SKM-1 treated with dmso at 0.1 percent for 144 hours (cell line): ENCODE measurements around the gene GIPC3.

ENCODE experiments used
- DNase-seq: peaks from one replicate; lab custom pipeline; 2025; ENCODE audit not compliant: unreplicated experiment; lab: John Stamatoyannopoulos, UW

GIPC3 gene, protein sequence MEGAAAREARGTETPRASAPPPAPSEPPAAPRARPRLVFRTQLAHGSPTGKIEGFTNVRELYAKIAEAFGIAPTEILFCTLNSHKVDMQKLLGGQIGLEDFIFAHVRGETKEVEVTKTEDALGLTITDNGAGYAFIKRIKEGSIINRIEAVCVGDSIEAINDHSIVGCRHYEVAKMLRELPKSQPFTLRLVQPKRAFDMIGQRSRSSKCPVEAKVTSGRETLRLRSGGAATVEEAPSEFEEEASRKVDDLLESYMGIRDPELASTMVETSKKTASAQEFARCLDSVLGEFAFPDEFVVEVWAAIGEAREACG

DNA sequence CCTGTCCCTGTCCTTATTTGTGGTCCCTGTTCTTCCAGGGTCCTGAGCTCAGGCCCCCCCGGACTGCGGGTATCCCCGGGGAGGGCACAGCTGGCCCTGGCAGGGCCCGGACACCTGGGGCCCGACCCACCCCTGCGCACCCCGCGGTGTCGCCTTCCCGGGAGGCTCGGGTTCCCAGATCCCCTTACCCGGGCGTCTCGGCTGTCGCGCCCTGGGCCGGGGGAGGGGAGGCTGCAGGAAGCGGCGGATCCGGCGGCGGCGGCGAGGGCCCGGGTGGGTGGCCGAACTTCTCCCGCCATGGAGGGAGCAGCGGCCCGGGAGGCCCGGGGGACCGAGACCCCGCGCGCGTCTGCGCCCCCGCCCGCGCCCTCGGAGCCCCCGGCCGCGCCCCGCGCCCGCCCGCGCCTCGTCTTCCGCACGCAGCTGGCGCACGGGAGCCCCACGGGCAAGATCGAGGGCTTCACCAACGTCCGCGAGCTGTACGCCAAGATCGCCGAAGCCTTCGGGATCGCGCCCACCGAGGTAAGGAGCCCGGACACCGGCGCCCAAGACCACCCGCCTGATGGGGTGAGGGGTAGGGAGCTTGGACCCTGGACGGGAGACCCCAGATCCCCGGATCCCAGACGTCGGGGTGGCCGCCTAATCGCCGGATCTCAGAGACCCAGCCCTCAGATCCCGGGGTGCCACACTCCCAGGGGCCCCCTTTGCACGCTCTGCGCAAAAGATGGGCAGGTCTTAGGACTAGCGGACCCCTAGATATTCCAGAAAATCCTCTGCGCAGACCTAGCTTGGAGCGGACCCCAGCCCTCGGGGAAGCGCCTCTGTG lies at the start of gene GIPC3:
TSS of gene GIPC3 (plus strand) at position 178 of the 826 bp plus-strand sequence. CDS start at position 298, 120 bp downstream.
- DNase-seq = no peak

DNA sequence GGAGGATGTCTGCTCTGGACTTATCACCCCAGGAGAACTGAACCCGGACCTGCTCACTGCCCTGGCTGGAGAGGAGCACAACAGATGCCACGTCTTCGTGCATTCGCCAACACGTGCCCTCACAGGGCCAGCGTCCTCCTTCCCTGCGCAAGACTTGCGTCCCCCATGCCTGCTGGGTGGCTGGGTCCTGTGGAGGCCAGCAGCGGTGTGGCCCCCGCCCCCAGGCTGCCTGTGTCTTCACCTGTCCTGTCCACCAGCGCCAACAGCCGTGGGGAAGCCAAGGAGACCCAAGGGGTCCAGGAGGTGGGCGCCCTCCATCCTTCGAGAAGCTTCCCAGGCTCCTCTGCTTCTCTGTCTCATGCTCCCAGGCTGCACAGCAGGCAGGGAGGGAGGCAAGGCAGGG lies 49.7 kb upstream of the GIPC3 start:
- DNase-seq = no peak

DNA sequence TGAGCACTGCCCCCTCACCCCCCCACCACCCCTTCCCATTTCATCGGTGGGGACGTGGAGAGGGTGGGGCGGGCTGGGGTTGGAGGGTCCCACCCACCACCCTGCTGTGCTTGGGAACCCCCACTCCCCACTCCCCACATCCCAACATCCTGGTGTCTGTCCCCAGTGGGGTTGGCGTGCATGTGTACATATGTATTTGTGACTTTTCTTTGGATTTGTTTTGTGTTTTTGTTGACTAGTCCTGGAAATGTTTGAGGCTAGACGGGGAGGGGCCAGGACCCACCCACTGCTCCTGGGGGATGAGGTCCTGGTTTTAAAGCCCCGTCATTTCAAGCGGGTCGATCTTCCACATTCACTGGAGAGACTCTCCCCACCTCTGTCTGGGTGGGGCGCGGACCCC lies 49.3 kb upstream of the GIPC3 start:
- DNase-seq = no peak

DNA sequence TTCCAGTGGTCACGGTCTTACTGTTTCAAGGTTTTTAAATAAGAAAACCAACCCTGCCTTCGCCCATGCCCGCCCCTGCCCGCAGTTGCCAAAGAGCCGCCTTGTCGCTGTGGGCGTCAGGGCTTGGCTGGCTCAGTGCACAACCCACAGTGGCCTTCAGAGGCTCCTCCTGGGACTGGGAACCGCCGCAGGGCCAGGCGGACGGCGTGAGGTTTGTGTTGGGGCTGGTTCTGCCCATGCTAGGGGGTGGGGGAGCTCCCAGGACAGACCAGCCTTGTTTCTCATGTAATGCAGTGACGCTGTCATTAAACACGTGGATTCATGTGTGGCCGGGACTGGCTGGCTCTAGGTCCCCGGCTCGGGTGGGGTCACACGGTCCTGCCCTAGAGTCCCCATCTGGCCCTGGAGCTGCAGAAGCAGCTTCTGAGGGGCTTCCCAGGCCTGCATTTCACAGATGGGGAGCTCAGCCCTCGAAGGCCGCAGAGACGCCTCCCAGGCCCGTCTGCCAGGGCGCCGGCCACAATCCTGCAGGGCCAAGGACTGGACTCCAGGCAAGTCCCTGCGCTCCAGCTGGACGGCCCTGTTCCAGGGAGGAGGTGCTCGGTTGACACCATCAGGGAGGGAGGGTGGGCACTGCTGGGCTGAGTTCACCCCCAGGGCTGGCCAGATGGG lies 48.7 kb upstream of the GIPC3 start:
- no peak for DNase-seq

DNA sequence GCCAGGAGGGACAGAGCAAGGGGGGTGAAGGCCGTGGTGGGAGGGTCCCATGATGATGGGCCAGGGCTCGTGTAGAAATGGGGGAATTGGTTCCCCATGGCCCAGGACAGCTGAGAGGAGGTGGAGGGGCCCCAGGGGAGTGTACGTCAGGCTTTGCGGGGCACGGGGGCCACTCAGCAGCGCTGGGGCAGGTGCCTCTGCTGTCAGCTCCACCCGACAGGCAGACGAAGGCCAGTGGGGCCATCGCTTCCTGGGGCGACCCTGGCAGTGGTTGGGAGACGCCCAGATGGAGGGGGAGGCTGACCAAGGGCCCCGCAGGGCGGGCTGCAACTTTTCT lies 48.2 kb upstream of the GIPC3 start:
- DNase-seq = no peak

DNA sequence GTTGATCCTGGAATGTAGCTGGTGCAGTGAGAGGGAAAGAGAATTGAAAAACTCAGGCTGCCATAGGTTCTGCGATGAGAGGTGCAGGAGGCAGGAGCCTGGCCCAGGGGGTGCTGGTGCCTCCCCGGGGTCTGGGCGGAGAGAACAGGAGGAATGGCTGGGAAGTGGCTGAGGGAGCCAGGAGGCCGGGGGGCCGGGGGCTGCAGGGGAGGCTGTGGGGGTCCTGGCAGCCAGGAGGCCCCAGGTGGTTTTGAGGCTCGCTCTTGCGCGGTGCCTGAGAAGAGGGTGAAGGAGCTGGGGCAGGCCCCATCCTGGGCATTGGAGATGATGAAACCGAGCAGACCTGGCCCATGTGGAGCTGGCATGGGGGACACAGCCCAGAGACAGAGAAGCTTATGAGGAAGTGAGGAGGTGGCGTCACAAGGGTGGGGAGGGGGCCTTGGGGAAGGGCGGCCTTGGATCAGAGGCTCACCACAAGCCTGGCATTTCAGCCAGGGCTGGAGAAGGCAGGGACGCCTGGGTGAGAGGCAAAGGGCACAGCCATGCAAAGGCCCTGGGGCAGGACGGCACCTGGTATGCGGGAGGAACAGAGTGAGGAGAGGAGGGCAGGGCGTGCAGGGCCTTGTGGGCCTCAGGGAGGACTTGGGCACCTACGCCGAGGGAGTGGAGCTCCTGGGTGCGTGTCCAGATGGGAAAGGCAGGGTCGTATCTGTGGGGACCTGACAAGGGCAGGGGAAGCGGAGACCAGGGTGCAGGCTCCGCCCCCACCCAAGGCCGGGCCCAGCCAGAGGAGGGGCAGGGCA lies 47.6 kb upstream of the GIPC3 start:
- peak; percentile 34 for DNase-seq

DNA sequence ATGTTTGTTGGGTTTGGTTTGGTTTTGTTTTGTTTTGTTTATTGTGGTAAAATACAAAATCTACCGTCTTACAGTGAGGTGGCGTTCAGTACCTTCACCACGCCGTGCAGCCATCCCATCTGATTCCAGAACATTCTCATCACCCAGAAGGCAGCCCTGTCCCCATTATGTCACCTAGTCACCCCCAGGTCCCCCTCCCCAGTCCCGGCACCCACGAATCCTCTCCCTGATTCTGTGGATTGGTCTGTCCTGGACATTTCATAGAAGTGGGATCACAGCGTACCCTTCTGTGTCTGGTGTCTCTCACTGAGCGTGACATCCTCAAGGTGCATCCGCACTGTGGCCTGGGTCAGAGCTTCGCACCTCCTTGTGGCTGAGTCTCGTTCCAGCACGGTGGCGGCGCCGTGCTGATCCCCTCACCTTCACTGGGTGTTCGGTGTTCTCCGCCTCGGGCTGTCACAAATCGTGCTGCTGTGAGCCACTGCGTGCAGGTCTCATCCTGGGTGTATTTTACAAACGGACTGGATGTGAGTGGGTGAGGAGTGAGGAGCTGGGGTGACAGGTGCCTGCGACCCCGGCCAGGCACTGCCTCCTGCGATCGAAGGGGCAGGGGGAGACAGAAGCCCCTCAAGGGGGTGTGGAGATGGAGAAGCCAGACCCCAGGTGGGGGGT lies 46.9 kb upstream of the GIPC3 start:
- DNase-seq = no peak

DNA sequence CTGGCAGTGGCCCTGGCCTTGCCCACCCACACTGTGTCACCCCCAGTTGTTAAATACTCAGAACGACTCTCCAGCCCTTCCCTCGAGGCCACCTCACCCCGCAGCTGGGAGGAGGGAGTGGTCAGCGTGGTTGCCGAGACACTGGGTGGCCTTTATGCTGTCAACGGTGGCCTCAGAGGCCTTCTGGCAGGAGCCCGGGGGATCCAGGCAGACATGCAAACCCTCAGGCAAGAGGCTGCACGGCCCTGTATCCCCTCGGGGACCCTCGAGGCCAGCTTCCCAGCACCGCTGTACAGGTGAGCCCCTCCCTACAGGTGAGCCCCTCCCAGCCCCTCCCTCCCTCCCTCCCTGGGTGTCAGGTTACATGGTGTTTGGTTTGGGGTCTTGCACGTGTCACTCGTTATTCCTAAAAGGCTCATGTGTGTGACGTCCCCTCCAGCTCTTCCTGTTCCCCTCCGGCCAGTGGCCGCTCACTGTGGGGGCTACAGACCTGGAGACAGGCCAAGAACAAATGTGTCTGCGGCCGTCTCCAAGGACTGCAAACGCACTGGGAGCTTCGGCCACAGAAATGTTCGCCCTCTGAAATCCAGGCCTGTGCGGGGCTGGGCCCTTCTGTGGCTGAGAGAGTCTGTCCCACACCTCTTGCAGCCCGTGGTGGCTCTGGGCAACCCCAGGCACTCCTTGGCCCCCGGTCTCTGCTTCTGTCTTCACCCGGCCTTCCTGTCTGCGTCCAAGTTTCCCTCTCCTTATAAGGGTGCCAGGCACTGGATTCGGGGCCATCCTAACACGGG lies 46.1 kb upstream of the GIPC3 start, which contains the start of gene TEKTIP1:
TSS of gene TEKTIP1 (plus strand) at position 210 of the 791 bp plus-strand sequence. CDS start at position 214, 4 bp downstream.
- DNase-seq = no peak

DNA sequence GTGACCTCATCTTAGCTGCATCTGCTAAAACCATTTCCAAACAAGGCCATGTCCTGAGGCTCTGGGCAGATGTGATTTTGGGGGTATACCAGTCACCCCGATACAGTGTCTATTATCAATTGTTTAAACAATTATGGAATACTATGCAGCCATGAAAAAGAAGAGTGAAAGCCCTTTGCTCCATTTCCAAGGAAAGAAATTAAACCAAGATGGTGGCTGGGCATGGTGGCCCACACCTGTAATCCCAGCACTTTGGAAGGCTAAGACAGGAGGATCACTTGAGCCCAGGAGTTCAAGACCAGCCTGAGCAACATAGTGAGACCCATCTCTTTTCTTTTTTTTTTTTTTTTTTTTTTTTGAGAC lies 45.5 kb upstream of the GIPC3 start:
- no peak for DNase-seq

DNA sequence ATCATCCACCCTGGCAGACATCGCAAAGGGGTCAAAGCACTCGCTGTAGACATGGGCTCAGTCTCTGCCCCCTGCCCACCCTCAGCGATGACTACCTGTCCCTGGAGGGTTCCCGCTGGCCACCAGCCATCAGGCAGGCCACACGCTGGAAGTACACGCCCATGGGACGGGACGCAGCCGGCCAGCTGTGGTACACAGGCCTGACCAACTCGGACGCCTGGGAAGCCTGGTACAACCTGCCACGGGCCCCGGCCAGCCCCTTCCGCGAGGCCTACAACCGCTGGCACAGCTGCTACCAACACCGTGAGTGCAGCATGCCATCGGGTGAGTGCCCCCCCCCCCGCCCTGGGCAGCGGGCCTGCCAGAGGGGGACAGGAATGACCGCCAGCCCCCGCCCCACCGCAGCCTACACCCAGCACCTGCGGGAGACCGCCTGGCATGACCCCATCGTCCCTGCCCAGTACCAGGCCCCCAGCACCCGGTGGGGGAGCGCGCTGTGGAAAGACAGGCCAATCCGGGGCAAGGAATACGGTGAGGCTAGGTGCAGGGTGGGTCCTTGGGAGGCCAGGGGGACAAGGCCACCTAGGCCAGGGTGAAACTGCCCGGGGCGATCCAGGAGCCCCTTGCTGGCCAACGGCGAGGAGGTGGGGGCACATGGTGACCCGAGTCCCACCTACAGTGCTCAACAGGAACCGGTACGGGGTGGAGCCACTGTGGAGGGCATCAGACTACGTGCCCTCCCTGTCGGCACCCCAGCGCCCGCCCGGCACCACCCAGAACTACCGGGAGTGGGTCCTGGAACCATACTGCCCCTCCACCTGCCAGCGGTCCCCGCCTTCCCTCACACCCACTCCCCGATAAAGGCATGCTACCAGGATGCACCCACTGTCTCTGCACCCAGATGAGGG lies 41.9 kb upstream of the GIPC3 start:
- no peak for DNase-seq

DNA sequence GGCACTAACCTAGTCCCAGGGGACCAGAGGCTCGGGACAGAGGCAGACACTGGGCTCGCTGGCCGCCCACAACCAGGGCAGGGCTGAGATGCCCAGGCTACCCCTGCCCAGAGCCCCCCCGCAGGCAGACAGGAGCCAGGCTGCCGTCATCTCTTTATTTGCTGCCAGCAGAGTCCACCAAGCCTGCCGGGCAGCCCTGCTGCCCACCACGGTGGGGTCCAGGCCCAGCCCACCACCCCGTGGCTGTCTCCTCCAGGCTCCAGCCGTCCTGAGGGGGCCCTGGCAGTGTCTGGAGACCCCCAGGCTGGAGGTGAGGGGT lies 41.3 kb upstream of the GIPC3 start:
- no peak for DNase-seq

DNA sequence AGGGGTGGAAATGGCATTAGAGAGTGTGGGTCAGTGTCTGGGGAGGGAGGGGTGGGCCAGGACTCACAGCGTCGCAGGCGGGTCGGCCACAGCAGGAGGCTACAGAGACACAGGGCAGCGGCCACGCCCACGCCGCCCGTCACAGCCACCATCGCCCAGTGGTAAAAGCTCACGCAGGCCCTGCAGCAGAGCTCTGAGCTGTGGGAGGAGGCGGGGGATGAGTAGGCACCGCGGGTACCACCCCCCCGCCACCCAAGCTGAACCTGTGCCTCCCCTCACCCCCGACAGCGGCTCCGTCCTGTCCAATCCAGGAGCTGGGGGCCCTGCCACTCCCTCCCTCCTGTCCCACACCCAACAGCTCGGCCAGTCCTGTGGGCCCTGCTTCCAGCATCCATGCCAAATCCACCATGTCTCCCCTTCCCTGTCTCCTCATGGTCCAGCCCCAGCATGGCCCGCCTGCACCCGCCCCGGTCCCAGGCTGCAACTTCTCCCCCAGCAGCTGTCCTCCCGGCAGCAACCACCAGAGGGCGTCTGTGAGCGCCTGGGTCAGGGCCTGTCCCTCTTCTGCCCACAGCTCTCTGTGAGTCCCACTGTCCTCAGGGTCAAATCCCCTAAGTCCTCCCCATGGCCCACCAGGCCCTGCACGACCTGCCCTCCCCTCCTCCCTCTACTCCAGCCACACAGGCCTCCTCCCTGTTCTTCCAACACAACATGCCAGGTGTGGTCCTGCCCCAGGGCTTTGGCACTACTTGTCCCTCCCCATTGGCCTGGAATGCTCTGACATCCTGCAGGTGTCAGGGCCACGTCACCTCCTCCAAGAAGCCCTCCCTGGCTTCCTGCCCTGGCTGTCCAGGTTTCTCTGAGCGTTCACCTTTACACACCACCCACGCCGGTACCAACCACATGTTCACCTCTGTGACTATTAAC lies 40.3 kb upstream of the GIPC3 start:
- peak; percentile 50 for DNase-seq

DNA sequence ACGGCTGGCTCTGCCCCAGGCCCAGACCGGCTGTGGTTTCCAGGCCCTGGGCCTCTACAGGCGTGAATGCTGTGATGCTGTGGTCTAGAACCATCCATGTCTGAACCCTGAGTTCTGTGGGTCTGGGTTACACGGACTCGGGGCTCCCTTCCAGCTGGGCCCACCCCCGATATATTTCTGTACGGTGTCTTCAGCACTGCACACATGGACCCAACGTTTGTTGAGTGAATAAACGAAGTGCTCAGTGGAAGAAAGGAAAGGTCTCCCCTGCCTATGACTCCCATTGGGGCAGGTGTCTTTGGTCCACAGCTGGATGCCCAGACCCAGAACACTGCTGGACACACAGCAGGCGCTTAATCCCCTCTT lies 39.6 kb upstream of the GIPC3 start:
- no peak for DNase-seq

DNA sequence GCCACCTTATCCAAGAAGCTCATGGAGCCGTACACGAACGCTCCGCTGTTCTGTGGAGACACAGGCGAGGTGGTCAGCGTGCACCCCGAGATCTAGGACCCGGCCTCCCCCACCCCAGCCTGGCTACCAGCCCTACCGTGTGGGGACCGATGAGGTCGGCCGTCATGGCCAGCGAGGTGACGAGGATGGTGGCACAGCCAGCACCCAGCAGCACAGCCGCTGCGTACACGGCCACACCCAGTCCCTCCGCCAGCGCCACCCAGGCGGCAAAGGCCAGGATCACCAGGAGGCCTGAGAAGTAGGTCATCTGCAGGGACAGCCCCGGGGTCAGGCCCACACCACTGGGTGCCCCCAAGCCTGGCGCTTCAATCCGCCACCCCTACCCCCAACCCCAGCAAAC lies 39.2 kb upstream of the GIPC3 start:
- no peak for DNase-seq

DNA sequence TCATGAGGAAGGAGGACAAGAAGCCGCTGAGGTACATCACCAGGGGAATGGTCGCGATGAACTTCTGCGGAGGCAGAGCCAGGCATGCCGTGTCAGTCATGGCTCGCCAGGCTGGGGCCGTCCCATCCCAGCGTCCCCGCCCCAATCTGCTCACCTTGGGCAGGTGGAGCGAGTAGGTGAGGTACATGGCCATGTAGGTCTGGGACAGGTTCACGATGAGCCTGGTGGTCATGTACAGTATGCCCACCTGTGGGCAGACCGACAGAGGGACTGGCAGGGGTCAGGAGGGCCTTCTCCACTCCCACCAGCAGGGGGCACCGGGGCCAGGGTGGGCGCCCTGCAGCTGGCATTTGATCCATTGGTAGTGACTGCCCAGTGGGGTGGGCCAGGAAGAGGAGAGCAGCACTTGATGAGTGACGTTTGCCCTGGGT lies 38.0 kb upstream of the GIPC3 start:
- no peak for DNase-seq

DNA sequence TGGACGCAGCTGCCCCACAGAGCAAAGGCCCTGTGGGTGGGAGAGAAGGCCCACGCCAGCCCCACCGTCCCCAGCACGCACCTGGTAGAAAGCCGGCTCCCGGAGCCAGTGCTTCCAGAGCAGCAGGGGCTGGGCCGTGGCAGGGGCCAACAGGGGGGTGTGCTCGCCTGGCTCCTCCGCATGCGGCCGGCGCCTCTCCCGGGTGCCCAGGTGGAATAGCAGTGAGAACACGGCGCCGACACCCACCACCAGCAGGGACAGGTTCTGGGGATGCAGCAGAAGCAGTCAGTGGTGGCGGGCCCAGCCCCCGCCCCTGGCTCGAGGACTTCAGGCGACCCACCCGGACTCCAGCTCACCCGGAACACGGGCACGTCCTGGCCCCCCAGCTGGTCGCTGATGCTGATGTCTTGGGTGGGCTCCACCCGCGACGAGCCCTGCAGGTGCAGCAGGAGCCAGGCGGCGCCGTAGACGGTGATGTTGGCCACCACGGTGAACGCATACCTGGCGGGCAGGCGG lies 37.5 kb upstream of the GIPC3 start:
- no peak for DNase-seq

DNA sequence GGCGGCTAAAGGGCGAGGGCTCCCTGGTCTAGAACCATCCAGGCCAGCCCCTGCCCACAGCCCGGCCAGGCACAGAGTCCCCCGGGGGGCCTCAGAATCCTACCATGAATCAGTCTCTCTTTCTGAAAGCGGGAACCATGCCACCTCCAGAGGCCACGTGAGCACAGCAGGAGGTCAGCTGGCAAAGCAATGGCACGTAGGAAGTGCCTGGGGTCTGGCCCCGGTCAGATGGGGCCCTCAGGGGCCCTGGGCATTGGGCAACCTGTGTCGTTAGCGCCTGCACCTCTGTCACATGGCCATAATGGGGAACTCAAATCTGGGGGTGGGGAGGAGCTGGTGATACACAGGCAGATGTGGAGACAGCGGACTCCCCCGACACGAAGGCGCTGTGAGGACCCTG lies 36.7 kb upstream of the GIPC3 start:
- DNase-seq = peak; percentile 72

DNA sequence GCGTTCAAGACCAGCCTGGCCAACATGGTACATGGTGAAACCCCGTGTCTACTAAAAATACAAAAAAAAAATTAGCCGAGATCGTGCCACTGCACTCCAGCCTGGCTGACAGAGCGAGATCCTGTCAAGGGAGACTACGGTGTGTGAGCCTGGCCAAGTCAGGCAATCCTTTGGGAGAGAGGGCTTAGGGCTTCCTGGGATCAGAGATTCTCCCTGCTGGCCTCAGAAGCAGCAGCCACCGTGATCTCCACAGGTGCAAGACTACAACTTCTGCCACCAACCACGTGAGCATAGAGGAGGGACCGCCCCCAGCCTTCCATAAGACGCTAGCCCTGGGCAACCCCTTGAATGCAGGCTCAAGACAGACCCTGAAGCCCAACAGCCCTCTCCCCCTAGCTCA lies 35.5 kb upstream of the GIPC3 start:
- DNase-seq = no peak
